Lung (tissue), 12 donors: ENCODE results near the gene TRIM44. TPM values are rescaled to one million over a fixed set of nuclear protein-coding genes. Genes with fewer than 3 reads are reported as not detected.
A peak's percentile ranks its signal among the peaks of the same experiment; 100 is the strongest.

Source experiments
- ATAC-seq: fragments of 200-7000 bp; cut with Tn5 transposase; one replicate; pipeline ENCODE4 v1.9.1; 2020; ENCODE audit warnings: moderate number of reproducible peaks; ENCODE audit not compliant: insufficient read depth, low FRiP score
- DNase-seq, 3 donors: peaks; one replicate each; pipeline ENCODE4 v3.0.0-alpha.2; 2013 to 2017
- H3K27ac ChIP-seq, 2 donors: one replicate each; pipeline ENCODE4 v1.5.1; 2013; ENCODE audit warnings: mild to moderate bottlenecking in 2 of 2, moderate library complexity in 2 of 2, control low read depth in 1 of 2, inconsistent platforms in 1 of 2, low read depth in 1 of 2, low read length in 1 of 2
- H3K27me3 ChIP-seq, 3 donors: one replicate each; pipeline ENCODE4 v1.5.1; 2013; ENCODE audit warnings: low read length in 2 of 3; ENCODE audit not compliant: control insufficient read depth in 3 of 3, insufficient read depth in 3 of 3
- H3K36me3 ChIP-seq, 4 donors: one replicate each; pipeline ENCODE4 v1.5.1; 2013; ENCODE audit warnings: low read length in 4 of 4, mild to moderate bottlenecking in 1 of 4, moderate library complexity in 1 of 4; ENCODE audit not compliant: control insufficient read depth in 4 of 4, insufficient read depth in 4 of 4
- H3K4me1 ChIP-seq, 5 donors: one replicate each; pipeline ENCODE4 v1.5.1; 2013; ENCODE audit warnings: low read length in 5 of 5, mild to moderate bottlenecking in 2 of 5, moderate library complexity in 1 of 5; ENCODE audit not compliant: control insufficient read depth in 5 of 5, insufficient read depth in 5 of 5
- H3K4me3 ChIP-seq: one replicate; pipeline ENCODE4 v1.5.1; 2013; ENCODE audit warnings: mild to moderate bottlenecking, control low read depth, moderate library complexity
- H3K9ac ChIP-seq, 2 donors: one replicate each; pipeline ENCODE4 v1.5.1; 2013; ENCODE audit warnings: low read length in 2 of 2, control low read depth in 1 of 2; ENCODE audit not compliant: insufficient read depth in 1 of 2
- H3K9me3 ChIP-seq, 4 donors: one replicate each; pipeline ENCODE4 v1.5.1; 2013; ENCODE audit warnings: low read length in 3 of 4, mild to moderate bottlenecking in 1 of 4, moderate library complexity in 1 of 4; ENCODE audit not compliant: control insufficient read depth in 4 of 4, insufficient read depth in 3 of 4
- CTCF ChIP-seq: IDR thresholded peaks from 2 replicates; pipeline ENCODE4 v1.5.1; 2012; ENCODE audit warnings: mild to moderate bottlenecking; ENCODE audit errors: control extremely low read depth, extremely low read depth
- WGBS, 2 donors: extraction: QIAGEN DNeasy Blood & Tissue Kit; methylation state at CpG; one replicate each; pipeline ENCODE4 v1.1.7; 2013; 5-methylcytosine and 5-hydroxymethylcytosine counted together
- polyA plus RNA-seq, 2 donors: library from polyadenylated mRNA; stranded (reverse); fragments of 200-250 nt; gene quantifications; one replicate each; pipeline ENCODE4 v1.2.1, GENCODE V29; 2013
- total RNA-seq, 2 donors: library from RNA; depleted of rRNA in 1 of 2; stranded (reverse); fragments of >200 nt in 1 of 2; gene quantifications; one replicate each; pipeline ENCODE4 v1.2.1, GENCODE V29; 2014 to 2021
- donor health status: control.
- donor health status: control.
- donor health status: Bipolar disorder and iron deficiency.
- donor health status: healthy.
- donor health status: DM: yes; HTN: yes; CAD: no.

Gene TRIM44
- total and polyA plus RNA-seq, 4 donors: 9.1 to 62.2 (median 22.7) TPM

GRCh38 chr11:35815556-35816315, 153.2 kb downstream of the TRIM44 start:
- no peak overlapping the region for H3K4me3 ChIP-seq
- no peak for TF ChIP-seq CTCF
- H3K9me3 ChIP-seq: no peaks in the 10 kb centered on the region
- no peak overlapping the region for H3K27ac ChIP-seq
- H3K9ac ChIP-seq: no peak overlapping the region
- H3K36me3 ChIP-seq: peaks cover 0 to 2% (median 0%) of the 10 kb centered on the region in 4 donors
- peaks cover 0 to 36% (median 26%) of the 10 kb centered on the region in 5 donors for H3K4me1 ChIP-seq
- DNase-seq (peak; percentile 30 to 74 (median 66)), ATAC-seq (no peak)
- WGBS, 2 donors: 83 to 90% methylated on average over 5 of the region's 5 CpGs
- no peaks in the 10 kb centered on the region for H3K27me3 ChIP-seq

GRCh38 chr11:35820614-35821013, 158.0 kb downstream of the TRIM44 start:
- Histone ChIP-seq H3K9ac (no peak overlapping the region), H3K9me3 (no peaks in the 10 kb centered on the region), H3K27ac (no peak overlapping the region), H3K4me3 (no peak overlapping the region), H3K27me3 (no peaks in the 10 kb centered on the region), H3K4me1 (peaks cover 2 to 29% (median 8%) of the 10 kb centered on the region in 5 donors), H3K36me3 (peaks cover 0 to 2% (median 0%) of the 10 kb centered on the region in 4 donors)
- 91 to 95% methylated on average over 5 of the region's 5 CpGs for WGBS, 2 donors
- no peak for ATAC-seq
- no peak for TF ChIP-seq CTCF
- no peak for DNase-seq

- no peak for TF ChIP-seq CTCF
- Histone ChIP-seq H3K27ac (no peak overlapping the region), H3K27me3 (no peaks in the 10 kb centered on the region), H3K4me3 (no peak overlapping the region), H3K9me3 (no peaks in the 10 kb centered on the region), H3K9ac (no peak overlapping the region), H3K4me1 (peaks cover 0 to 19% (median 8%) of the 10 kb centered on the region in 5 donors), H3K36me3 (peaks cover 0 to 2% (median 0%) of the 10 kb centered on the region in 4 donors)
- WGBS, 2 donors: 53 to 68% methylated on average over 2 of the region's 2 CpGs
- ATAC-seq (no peak), DNase-seq (peak in 2 of 3 donors; percentile 33 to 46)
Observed at GRCh38 chr11:35822815-35823495, 160.4 kb downstream of the TRIM44 start.
